ENCODE results near the gene NFYC.

The NFYC gene

DNA sequence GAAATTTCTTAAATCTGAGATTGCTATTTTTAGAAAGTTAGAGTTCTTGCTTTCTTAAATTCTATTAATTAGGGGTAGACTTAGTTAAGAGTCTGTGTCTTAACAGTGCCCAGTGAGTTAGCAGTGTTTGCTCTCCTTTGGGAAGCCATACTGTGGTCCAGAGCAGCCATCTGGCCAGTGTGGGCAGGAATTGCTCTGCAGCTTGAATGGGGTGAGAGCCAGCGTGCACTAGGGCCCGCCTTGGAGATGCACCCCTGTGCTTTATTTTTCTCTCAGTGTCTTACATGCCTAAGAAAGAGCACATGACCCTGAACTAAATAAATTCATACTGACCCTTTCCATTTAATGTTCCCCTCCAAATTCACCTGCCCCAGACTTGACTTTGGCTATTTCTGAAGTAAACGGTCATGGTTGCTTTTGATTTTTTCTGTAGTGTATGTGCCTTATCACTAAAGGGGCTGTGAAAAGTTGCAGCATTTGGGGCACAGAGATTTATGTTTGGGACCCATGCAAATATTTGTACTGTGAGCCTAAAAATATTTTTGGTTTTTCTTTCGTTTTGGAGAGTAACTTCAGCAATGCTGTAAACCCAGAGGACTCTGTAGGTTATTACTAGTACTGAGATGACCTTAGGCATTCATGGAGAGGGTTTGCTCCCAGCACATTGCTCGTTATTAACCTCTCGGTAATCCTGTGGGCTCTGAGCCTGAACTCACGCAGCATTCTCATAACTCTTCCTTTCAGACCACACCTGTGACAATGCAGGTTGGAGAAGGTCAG, 70.8 kb downstream of the NFYC start:
- no peak for DNase-seq

DNA sequence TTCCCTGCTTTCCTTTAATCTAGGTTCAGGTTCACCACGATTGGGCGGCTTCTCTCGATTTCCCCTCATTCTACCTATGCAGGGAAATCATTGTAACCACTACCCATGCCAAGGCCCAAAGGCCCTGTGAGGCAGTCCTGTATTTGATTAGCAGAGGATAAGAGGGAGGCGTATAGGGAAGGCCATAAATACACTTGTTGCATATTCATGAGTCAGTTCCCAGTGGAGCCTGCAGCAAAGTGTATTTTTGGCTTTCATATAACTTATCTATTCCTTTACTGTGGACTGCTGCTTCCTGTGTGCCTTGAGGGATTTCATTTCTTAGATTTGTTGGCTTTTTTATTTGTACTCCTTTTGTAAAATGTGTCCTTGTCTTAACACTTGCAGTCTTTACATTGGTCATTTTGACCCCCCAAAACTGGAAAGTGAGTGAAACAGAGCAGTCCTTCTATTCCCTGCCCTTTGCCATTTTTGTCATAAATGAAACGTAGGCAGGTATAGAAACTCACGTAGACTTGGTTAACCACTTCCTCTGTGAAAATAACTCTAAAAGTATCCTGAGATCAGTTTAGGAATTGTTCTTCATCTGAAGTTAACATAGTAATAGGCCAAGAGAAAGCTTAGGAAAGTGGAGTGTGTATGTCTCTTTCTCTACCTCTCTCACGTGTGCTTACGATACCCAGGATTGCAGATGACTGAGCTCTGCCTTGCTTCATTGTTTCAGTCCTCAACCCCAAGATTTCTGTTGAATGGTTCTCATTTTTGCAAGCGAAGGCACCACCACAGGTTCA, 72.4 kb downstream of the NFYC start:
- DNase-seq, result no peak

DNA sequence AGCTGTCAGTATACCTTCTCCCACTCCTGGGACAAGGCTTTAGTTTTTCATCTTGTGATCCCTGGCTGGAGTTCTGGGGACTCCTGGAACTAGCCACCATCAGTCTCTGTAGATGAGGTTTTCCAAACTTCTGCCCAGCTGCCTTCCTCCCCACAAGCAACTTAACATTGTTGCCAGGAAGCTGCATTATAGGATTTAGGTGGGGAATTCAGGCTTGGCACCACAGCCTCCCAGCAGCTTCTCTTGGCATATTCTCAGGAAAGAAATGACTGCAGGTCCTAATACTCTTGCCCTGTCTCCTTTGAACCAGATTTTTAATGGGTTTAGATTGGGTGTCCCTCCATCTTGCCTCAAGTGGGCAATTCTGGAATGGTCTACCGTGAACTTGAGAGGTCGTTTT, 73.5 kb downstream of the NFYC start:
- no peak for DNase-seq

DNA sequence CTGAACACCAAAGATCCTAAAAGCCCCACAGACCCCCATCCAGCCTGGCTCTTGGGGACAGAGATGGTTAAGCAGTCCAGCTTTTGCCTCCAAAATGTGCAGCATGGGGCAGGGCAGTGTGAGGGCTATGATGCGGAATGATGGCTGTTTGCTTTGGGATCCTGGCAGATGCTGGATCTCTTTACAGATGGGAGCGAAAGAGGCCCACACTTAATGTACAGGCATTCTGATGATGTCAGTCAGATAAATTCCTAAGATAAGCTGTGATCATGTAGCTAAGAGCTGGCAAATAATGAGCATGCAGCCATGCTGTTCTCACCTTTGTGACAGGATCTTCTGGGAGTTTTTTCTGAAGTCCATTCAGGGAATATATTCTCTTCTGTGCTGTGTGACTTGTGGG, 74.5 kb downstream of the NFYC start:
- no peak for DNase-seq

DNA sequence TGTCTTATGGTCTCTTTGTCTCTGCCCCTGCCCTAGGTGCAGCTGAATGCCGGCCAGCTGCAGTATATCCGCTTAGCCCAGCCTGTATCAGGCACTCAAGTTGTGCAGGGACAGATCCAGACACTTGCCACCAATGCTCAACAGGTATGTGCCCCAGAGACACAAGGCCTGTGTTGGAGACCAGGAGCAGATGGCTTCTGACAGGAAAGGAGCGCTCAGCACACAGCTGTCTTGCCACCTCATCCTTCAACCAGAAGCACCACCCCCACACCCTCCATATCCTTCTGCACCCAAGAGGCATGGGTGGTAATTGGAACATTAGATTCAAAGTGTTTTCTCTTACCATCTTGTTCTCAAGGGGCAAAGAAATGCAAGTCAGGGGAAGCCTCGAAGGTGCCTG, 75.1 kb downstream of the NFYC start:
- no peak for DNase-seq

DNA sequence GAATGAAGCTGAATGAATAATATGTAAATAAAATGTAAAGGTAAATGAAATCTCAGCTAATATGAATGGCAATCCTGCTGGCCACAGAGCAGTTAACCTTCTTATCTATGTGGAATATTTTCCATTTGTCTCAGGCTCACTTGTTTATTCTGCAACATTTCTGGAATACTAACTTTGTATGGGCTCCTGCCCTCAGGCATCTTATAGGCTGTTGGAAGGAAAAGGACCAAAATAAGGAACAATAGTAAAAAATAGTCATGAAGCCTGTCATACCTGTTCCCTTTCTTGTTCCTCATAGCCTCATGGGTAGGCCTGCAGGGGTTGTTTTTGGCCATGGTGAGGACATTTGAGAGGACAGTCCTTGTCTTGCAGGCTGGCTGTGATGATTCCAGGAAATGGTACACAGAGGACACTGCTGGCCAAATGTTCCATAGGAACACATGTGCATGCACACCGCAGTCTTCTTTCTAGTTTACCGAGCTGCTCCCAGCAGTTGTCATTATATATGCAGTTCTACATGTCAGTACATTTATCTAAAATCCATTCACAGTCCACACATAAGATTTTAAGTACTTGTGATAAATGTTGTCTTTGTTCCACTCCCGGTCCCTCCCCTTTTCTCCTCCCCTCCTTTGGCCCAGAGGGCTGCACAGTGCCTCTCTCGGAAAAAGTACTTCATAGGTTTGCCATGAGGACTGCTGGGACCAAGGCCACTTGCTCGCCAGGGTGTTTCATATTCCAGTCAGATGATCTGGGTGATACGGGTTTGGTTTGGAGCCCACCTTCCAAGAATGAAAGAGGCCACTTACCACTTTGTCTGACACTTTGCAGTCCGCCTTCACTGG, 76.9 kb downstream of the NFYC start:
- DNase-seq, result no peak

DNA sequence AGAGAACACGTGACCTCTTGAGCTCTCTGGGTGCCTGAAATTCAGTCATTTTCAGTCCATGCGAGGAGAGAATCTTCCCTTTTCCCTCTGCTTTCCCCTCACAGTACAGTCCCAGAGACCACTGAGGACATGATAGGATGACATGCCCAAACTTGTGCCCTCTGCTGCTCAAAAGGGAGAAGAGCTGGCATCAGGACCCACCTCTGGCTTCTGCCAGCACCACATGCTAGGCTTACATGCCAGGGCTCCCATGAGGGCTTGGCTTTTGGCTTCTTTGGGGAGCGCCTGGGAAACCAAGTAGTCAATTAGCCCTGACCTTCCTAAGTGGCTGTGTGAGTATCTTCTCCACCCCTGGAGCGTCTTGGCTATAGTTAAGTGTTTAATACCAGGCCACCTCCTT, 78.3 kb downstream of the NFYC start:
- DNase-seq, result no peak

DNA sequence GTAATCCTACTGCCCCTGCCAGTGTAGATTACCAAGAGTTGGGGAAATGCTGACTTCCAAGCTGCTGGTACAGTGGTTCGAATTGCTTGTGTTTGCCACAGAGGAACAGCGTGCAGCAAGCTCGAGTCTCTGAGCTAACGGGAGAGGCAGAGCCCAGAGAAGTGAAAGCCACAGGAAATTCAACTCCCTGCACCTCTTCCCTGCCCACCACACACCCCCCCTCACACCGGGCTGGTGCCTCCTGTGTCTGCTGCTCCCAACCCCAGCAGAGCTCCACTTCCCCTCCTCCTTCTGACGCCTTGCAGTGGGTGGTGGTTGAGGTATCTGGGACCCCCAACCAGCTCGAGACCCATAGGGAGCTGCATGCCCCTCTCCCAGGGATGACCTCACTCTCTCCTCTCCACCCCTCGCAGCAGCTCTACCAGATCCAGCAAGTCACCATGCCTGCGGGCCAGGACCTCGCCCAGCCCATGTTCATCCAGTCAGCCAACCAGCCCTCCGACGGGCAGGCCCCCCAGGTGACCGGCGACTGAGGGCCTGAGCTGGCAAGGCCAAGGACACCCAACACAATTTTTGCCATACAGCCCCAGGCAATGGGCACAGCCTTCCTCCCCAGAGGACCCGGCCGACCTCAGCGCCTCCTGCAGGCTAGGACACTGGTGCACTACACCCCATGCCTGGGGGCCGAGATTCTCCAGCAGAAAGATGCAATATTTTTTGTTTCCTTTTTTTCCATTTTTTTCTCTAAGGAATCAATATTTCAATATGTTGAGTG, 79.0 kb downstream of the NFYC start:
- no peak for DNase-seq

DNA sequence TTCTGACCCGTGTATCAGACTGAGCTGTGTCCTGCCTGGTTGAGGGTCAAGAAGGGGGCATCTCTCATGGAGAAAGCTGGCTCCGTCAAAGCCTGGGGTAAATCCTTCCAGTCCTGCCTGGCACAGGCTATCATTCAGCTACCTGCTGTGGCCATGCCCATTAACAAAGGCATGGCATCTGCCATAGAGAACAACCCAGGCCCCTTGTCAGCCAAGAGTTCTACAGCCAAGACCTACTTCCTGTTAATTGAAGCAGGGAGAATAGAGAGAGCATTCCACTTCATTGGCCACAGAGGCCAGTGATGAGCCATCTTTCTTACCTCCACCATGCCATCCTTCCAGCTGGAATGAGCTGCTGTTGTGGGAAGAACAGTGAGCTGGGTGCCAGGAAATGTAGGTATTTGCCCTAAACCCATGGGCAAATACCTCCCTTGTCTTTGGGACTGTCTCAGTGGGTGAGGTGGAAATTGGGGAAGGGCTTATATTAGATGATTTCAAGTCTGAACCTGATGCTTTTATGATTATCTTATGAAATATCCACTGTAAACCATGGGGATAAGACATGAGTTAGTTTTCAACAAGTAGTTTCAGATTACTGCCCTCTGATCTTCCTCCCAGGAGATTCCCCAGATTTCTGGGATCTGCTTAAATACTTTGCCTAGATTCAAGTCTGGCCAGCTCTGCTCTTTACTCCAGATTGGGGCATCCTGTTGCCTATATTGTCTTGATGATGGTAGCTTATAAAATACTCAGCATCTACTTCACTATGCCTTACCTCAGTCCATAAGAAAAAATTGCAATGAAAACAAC, 80.8 kb downstream of the NFYC start:
- no peak for DNase-seq

DNA sequence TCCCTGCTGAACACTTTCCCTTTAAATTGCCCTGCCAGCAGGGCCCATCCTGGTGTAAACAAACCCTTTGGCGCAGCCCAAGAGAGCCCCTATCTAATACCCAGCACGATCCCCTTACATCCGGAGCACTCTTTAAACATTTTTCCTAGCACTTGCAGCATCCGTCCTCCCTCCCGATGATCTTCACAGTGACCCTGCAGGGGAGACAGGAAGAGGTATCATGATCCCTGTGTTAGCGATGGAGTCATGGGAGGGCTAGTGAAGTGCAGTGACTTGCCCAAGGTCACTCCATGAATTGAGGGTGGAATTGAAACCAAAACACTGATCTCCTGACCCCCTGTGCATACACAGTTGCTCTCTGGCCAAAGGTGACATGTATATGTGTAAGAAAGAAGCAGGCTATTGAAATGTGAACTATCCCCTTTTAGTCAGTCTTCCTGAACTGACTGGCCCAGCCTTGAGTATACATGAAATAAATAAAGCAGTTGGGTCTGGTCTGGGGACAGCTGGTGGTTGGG, 82.3 kb downstream of the NFYC start:
- DNase-seq, result no peak

DNA sequence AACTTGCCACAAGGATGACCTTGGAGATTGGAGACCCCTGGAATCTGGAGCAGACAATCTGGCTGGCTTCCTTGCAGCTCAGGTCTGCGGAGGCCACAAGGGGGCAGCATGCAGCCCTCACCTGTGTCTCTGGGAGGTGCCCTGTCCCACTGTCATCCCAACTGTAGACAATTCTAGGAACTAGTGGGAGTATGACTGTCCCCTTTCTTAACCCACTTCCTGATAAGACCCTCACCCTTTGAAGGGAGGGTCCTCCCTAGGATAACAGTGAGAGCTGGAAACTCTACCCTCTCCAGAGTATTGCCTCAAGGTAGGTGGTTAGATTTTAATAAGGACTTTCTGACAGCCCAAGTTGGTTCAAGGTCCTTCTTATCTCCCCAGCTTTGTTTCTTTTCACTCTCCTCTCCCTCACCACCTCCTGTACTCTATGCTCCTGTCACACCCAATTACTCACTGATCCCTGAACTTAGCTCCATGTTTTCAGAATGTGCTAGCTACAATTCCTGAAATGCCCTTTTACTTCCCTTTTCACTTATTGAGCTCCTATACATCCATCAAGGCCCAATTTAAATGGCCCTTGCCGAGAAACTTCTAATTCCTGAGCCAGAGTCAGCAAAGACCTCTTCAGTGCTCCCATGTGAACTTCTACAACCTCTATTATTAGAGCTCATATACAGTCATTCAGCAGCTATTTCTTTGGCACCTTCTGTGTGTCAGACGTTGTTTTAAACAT, 82.9 kb downstream of the NFYC start:
- DNase-seq, result peak; percentile 74

DNA sequence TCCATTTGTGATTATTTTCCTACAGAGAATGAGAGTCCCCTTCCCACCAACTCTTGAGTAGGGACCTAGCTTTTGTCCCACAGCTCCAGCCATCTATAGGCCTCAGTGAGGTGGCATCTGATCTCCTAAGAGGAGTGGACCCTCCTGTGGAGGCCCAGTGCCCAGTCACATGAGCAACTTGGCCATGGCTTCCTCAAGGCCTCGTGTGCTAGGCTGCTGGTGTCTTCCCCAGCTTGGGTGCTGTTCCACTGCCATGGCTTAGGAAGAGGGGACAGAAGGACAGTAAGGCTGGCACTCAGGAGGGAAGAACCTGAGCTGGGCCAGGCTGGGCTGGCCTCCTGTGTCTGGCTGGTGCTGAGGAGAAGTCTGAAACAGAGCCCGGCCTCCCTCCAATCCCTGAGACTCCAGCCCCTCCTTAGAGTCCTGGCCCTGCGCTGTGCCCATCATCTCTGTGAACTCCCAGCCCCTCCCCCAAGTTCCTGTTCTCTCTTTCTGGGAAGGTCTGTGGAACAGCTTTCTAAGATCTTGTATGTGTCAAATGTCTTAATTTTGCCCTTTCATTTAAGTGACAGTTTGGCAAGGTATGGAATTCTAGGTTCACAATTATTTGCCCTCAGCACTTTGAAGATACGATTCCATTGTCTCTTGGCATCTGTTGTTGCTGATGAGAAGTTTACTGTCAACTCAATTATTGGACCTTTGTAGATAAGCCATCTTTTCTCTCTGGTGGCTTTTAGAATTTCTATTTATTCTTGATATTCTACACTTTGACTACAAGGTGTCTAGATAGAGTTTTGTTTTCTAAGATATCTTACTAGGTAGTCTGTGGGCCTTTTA, 85.0 kb downstream of the NFYC start:
- no peak for DNase-seq

DNA sequence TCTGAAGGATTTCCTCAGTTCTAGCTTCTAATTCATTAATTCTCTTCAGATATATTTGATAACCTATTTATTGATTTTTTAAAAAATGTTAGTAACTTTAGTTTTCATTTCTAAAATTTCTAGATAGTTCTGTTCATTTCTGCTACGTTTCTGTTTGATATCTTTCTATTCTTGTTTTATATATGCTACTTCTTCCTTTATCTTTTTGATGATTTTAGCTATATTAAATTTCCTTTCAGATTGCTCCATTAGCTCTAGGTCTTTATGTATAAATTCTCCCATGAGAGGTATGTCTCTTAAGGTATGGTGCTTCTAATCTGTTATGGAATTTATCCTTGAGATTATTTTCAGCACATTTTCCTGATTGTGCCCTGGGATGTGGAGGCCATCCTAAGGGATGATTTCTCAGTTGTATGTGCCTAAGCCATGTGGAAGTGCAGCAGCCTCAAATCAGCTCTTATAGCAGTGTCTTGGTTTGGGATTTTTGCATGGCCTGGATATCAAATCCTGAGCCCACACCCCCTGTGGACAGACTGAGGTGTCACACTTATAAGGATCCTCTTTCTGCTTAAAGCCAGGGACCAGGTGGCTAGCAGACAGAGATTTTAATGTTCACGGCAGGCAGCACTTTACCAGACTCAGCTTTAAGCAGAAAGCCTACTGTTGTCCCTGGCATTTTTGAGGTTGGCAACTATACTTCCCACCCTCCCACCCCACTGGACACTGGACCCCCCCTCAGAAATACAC, 85.9 kb downstream of the NFYC start:
- DNase-seq, result no peak

DNA sequence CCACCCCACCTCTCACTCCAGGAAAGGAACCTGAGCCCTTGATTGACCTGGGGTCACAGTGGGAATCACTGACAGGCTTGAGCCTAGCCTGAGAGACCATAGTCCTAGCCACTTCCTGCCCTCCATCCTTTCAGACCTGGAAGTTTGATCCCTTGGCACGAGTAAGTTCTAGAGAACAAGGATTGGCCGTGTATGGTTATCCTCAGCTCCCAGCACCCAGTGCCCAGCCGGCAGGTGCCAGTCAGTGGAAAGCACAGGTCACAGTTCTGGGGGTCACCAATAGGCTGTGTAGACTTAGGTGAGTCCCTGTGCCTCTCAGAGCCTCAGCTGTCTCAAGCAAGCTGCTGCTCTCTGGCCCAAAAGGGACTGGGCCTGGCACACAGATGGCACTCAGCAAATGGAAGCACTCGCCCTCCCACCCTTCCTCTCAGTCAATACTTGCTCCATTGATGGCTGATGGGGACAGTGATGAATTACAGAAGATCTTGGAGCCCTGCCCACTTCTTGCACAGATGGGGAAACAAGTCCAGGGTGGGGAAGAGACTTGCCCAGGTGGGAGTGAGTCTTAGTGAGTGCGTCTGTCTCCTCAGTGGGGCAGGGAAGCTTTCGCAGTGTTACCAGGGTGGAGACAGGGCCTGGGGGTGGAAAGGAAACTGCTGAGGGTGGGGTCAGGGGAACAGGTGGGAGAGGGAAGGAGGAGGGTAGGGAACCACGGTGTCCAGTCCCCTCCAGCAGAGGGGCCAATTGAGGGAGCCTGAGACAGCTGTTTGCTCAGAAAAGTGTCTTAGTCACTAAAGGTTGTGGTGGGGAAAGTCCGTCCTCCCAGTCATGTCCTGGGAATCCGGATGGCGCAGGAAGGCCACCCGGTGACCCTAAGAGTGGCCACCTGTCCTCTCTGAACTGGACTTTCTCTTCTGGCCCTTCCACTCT, 89.4 kb downstream of the NFYC start:
- DNase-seq, result no peak

DNA sequence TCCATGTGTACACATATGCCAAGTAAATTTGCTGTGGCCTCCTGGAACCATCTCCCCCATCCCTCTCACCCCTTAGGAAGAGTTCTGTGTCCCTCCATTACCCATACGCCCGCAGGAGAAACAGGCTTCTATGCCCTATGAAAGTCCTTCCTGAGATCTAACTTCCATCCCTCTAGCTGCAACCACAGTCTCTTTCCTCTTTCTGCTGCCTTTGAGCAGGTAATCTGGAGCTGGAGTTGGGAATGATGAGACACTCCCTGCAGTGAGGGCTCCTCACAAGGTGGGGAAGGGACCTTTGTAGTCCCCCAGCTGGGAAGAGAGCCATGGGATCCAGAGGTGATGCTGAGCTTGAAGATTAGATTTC, 90.1 kb downstream of the NFYC start:
- DNase-seq, result no peak

DNA sequence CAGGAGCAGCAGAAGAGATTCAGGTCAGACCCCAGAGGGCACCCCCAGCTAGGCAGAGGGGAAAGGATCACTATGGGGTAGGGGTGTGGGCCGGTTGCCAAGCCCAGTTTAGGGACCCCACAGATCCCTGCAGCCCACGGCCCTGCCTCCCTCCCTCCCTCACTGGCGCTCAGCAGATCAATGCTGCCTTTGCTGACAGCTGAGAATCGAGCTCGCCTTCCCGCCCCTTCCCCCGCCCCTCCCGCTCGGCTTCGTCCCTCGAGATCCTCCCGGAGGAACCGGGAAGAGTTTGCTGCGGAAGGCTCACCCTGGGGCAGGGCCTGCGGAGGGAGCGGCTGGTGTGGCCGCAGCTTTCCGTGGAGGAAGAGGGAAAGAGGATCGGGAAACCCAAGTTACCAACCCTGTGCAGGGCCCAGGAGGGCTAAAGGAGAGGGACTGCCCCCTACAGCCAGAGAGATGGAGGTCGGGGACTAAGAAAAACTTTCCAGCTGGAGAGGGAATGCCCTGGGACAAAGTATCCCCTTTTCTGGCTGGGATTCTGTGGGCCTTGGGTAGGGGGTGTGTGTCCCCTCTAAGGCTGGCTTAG, 91.0 kb downstream of the NFYC start:
- no peak for DNase-seq

Data from activated CD4-positive, alpha-beta T cell treated with anti-CD3 and anti-CD28 coated beads for 48 hours (primary cell).